Heart left ventricle (tissue), 16 donors: ENCODE measurements around the gene ID3. TPM values are rescaled to one million over a fixed set of nuclear protein-coding genes. Genes with fewer than 3 reads are reported as not detected.

ENCODE experiments used
- ATAC-seq, 4 donors: fragments of 200-7000 bp; cut with Tn5 transposase; one replicate each; pipeline ENCODE4 v1.9.1; 2020 to 2022; ENCODE audit warnings: moderate library complexity in 4 of 4, mild to moderate bottlenecking in 3 of 4, moderate number of reproducible peaks in 1 of 4
- DNase-seq, 5 donors: peaks; one replicate each; pipeline ENCODE4 v3.0.0-alpha.2; 2020
- H3K27ac ChIP-seq, 12 donors: fragments of 200-600 bp; sonication (generic) in 4 of 12; one replicate each; pipeline versions ENCODE4 v1.5.0 to v1.8.0; 2016 to 2022; ENCODE audit warnings: mild to moderate bottlenecking in 2 of 12
- H3K27me3 ChIP-seq, 9 donors: fragments of 200-600 bp; sonication (generic) in 2 of 9; one replicate each; pipeline versions ENCODE4 v1.5.1 to v1.8.0; 2016 to 2022; ENCODE audit warnings: mild to moderate bottlenecking in 3 of 9
- H3K36me3 ChIP-seq, 9 donors: fragments of 200-600 bp; sonication (generic) in 2 of 9; one replicate each; pipeline versions ENCODE4 v1.5.0 to v1.8.0; 2018 to 2022; ENCODE audit warnings: mild to moderate bottlenecking in 2 of 9
- H3K4me1 ChIP-seq, 12 donors: fragments of 200-600 bp; sonication (generic) in 4 of 12; one replicate each; pipeline versions ENCODE4 v1.5.0 to v1.8.0; 2016 to 2022; ENCODE audit warnings: mild to moderate bottlenecking in 3 of 12
- H3K4me3 ChIP-seq, 12 donors: fragments of 200-600 bp; sonication (generic) in 4 of 12; one replicate each; pipeline versions ENCODE4 v1.5.0 to v1.8.0; 2017 to 2022; ENCODE audit warnings: mild to moderate bottlenecking in 9 of 12, moderate library complexity in 4 of 12
- H3K9me3 ChIP-seq, 12 donors: fragments of 200-600 bp; sonication (generic) in 4 of 12; one replicate each; pipeline versions ENCODE4 v1.5.0 to v1.8.0; 2016 to 2022; ENCODE audit warnings: mild to moderate bottlenecking in 1 of 12
- POLR2A ChIP-seq, 2 donors: fragments of 450-650 bp; IDR thresholded peaks; one replicate each; pipeline ENCODE4 v1.6.1; 2017; ENCODE audit warnings: antibody characterized with exemption in 2 of 2, mild to moderate bottlenecking in 2 of 2, moderate library complexity in 2 of 2
- WGBS, 4 donors: extraction: QIAGEN DNeasy Blood & Tissue Kit in 2 of 4; methylation state at CpG; one replicate each; pipeline versions ENCODE4 v1.1.5 to v1.1.7; 2013 to 2018; 5-methylcytosine and 5-hydroxymethylcytosine counted together
- intact Hi-C, 10 donors: fragments of 100-400 bp; cut with DNase I; formaldehyde crosslinking; loops; one replicate each; pipeline versions ENCODE4 v1.11.1 to v1.14.2; 2022
- polyA plus RNA-seq, 2 donors: library from polyadenylated mRNA; stranded (reverse); fragments of 200-250 nt; gene quantifications; one replicate each; pipeline ENCODE4 v1.2.3, GENCODE V29; 2013
- total RNA-seq, 9 donors: library from RNA; depleted of rRNA in 2 of 9; stranded (reverse); fragments of >200 nt in 2 of 9; fragmentation: NEBNext Ultra II Directional in 3 of 9; extraction: Animal tissue kit (Norgen Biotek cat#: 25700) in 3 of 9; gene quantifications; one replicate each; pipeline versions ENCODE4 v1.1.0 to v1.2.4, GENCODE V29; 2016 to 2023
- TF ChIP-seq, protein P1 (sequence below), 12 donors: fragments of 200-600 bp; sonication (generic) in 4 of 12; IDR thresholded peaks; one replicate each; pipeline versions ENCODE4 v1.5.0 to v1.8.0; 2018 to 2022; ENCODE audit warnings: antibody characterized with exemption in 12 of 12, mild to moderate bottlenecking in 5 of 12
- donor health status: ischemic (EF 13 %, LVEDD 7.1; RV severe dilation, severe dysfunction).
- donor health status: healthy with polysubstance abuse.
- donor health status: DM: no; HTN: yes; CAD: no.
- donor health status: DM: no; HTN: no; CAD: no.
- donor health status: ischemic (EF 25% LVEDD 6.9; RV normal size, moderate dysfunction).
- donor health status: ischemic (EF 25% LVEDD 5.7; RV mildly dilated, moderate dysfunction).
- donor health status: healthy.
- donor health status: DM: yes; HTN: yes; CAD: no.
- donor health status: ischemic (EF 35%, LVEDD 5.7; RV mildly dilated, moderate dysfunction).
- donor health status: nonischemic (EF 11% LVEDD 7.7; RV severe dilation, severe dysfunction).
- donor health status: DM: yes; HTN: yes; CAD: no.
- donor health status: PGD.
- donor health status: ischemic (EF 29% LVEDD 5.4; RV normal size, mild dysfunction).
- donor health status: nonischemic (EF 23%, LVEDD 6.1; RV moderate dilation, normal function).

ID3 gene
- total and polyA plus RNA-seq, 11 donors, result 55.3 to 185 (median 91.0) TPM

GRCh38 chr1:23577056-23578004, 18.0 kb upstream of the ID3 start:
- H3K36me3 ChIP-seq, result no peaks in the 10 kb centered on the region
- no peaks in the 10 kb centered on the region for H3K27me3 ChIP-seq
- DNase-seq, result peak in 4 of 5 donors; percentile 56 to 71 (median 66)
- H3K9me3 ChIP-seq, result no peaks in the 10 kb centered on the region
- ATAC-seq, result peak; percentile 52 to 86 (median 82)
- peaks cover 0 to 53% (median 34%) of the 10 kb centered on the region in 12 donors for H3K4me1 ChIP-seq
- intact Hi-C loops, result loop anchor here in 1 of 10 donors (1.0 kb wide), 1 partner anchor 15 kb away; no protein-coding TSS in a partner anchor
- TF ChIP-seq, protein P1, sequence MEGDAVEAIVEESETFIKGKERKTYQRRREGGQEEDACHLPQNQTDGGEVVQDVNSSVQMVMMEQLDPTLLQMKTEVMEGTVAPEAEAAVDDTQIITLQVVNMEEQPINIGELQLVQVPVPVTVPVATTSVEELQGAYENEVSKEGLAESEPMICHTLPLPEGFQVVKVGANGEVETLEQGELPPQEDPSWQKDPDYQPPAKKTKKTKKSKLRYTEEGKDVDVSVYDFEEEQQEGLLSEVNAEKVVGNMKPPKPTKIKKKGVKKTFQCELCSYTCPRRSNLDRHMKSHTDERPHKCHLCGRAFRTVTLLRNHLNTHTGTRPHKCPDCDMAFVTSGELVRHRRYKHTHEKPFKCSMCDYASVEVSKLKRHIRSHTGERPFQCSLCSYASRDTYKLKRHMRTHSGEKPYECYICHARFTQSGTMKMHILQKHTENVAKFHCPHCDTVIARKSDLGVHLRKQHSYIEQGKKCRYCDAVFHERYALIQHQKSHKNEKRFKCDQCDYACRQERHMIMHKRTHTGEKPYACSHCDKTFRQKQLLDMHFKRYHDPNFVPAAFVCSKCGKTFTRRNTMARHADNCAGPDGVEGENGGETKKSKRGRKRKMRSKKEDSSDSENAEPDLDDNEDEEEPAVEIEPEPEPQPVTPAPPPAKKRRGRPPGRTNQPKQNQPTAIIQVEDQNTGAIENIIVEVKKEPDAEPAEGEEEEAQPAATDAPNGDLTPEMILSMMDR (IDR thresholded peaks at IDR 0.05), result no peak
- TF ChIP-seq POLR2A (IDR thresholded peaks at IDR 0.05), result no peak
- H3K4me3 ChIP-seq, result peak overlapping the region in 8 of 12 donors; percentile 5 to 43 (median 26)
- 31 to 50% (median 43%) methylated on average over 11 of the region's 11 CpGs for WGBS, 4 donors
- H3K27ac ChIP-seq, result peak overlapping the region; percentile 40 to 87 (median 79)

DNA sequence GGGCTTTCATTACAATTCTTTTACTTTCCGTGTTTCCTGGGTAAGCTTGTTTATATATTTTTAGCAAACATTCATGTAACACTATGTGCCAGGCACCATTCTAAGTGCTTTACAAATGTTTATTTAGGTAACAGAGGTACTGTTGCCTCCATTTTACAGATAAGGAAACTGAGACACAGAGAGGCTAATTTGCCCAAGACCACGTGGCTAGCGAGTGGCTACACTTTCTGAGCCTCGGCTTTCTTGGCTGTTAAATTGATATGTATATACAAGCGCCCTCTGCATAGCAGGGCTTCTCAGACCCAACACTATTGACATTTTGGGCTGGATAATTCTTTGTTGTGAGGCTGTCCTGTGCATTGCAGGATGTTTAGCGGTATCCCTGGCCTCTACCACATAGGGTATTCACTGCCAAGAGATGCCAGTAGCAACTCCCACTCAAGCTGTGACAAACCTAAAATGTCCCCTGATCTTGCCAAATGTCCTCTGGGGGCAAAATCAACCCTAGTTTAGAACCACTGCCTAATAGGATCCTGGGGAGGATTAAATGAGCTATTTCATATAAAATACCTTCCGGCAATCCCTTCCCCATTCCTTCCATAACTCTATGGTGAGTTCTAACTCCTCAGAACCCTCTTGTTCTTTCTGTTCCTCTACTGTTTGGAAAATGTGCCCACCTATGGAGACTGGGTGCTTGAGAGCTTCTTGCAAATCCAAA, 17.2 kb upstream of the ID3 start:
- DNase-seq (no peak), ATAC-seq (no peak)
- Histone ChIP-seq H3K27me3 (no peaks in the 10 kb centered on the region), H3K4me1 (peaks cover 0 to 52% (median 34%) of the 10 kb centered on the region in 12 donors), H3K27ac (peak overlapping the region; percentile 40 to 87 (median 79)), H3K36me3 (no peaks in the 10 kb centered on the region), H3K9me3 (no peaks in the 10 kb centered on the region), H3K4me3 (peak overlapping the region in 8 of 12 donors; percentile 5 to 43 (median 26))
- no peak for TF ChIP-seq POLR2A (IDR thresholded peaks at IDR 0.05)
- TF ChIP-seq, protein P1 (IDR thresholded peaks at IDR 0.05), result no peak
- intact Hi-C loops, result loop anchor here in 1 of 10 donors (1.0 kb wide), 1 partner anchor 14 kb away; no protein-coding TSS in a partner anchor
- 77 to 82% (median 81%) methylated on average over 7 of the region's 7 CpGs for WGBS, 4 donors

GRCh38 chr1:23575226-23575810, 16.0 kb upstream of the ID3 start:
- H3K4me3 ChIP-seq, result no peak overlapping the region
- no peaks in the 10 kb centered on the region for H3K9me3 ChIP-seq
- no peaks in the 10 kb centered on the region for H3K36me3 ChIP-seq
- intact Hi-C loops, result no loop called here
- 60 to 71% (median 67%) methylated on average over 5 of the region's 5 CpGs for WGBS, 4 donors
- no peak for DNase-seq
- H3K27ac ChIP-seq, result peak overlapping the region in 11 of 12 donors; percentile 36 to 87 (median 73)
- H3K4me1 ChIP-seq, result peaks cover 0 to 42% (median 32%) of the 10 kb centered on the region in 12 donors
- H3K27me3 ChIP-seq, result no peaks in the 10 kb centered on the region
- TF ChIP-seq, protein P1 (IDR thresholded peaks at IDR 0.05), result no peak
- no peak for TF ChIP-seq POLR2A (IDR thresholded peaks at IDR 0.05)
- peak; percentile 17 to 71 (median 33) for ATAC-seq
